ENCODE measurements around the gene NEK6.

The NEK6 gene

GRCh38 chr9:124345751-124346281 lies 88.1 kb downstream of the NEK6 start:
- DNase-seq = no peak

GRCh38 chr9:124346347-124347163 lies 88.8 kb downstream of the NEK6 start:
- no peak for DNase-seq

GRCh38 chr9:124347206-124347967 lies 89.6 kb downstream of the NEK6 start:
- peak; percentile 6 for DNase-seq

GRCh38 chr9:124347968-124348358 lies 90.2 kb downstream of the NEK6 start:
- DNase-seq = peak; percentile 10

- peak; percentile 1 for DNase-seq
Observed at GRCh38 chr9:124348363-124348762, 90.6 kb downstream of the NEK6 start.

GRCh38 chr9:124348831-124349230 lies 91.1 kb downstream of the NEK6 start:
- DNase-seq = peak; percentile 12

- DNase-seq = no peak
Observed at GRCh38 chr9:124349267-124349666, 91.5 kb downstream of the NEK6 start.

GRCh38 chr9:124349675-124350493 lies 92.1 kb downstream of the NEK6 start:
- no peak for DNase-seq

- no peak for DNase-seq
Observed at GRCh38 chr9:124350494-124351263, 92.9 kb downstream of the NEK6 start.

- no peak for DNase-seq
Observed at GRCh38 chr9:124351672-124352468, 94.1 kb downstream of the NEK6 start.

GRCh38 chr9:124352616-124353015 lies 94.9 kb downstream of the NEK6 start:
- no peak for DNase-seq

- DNase-seq = no peak
Observed at GRCh38 chr9:124353166-124353768, 95.5 kb downstream of the NEK6 start.

GRCh38 chr9:124353811-124354274 lies 96.1 kb downstream of the NEK6 start:
- DNase-seq = no peak

- no peak for DNase-seq
Observed at GRCh38 chr9:124354346-124355038, 96.7 kb downstream of the NEK6 start.

- DNase-seq = no peak
Observed at GRCh38 chr9:124355039-124355940, 97.5 kb downstream of the NEK6 start.

GRCh38 chr9:124355941-124356744 lies 98.4 kb downstream of the NEK6 start:
- DNase-seq = no peak

GRCh38 chr9:124356745-124357390 lies 99.1 kb downstream of the NEK6 start:
- DNase-seq = no peak
